HG03139 (cell line): ENCODE measurements around the gene AUTS2.

Experiments used
- ATAC-seq: cut with Tn5 transposase; IDR thresholded peaks from one replicate; pipeline ENCODE4 v1.9.1; 2021; ENCODE audit not compliant: unreplicated experiment

AUTS2 gene

DNA sequence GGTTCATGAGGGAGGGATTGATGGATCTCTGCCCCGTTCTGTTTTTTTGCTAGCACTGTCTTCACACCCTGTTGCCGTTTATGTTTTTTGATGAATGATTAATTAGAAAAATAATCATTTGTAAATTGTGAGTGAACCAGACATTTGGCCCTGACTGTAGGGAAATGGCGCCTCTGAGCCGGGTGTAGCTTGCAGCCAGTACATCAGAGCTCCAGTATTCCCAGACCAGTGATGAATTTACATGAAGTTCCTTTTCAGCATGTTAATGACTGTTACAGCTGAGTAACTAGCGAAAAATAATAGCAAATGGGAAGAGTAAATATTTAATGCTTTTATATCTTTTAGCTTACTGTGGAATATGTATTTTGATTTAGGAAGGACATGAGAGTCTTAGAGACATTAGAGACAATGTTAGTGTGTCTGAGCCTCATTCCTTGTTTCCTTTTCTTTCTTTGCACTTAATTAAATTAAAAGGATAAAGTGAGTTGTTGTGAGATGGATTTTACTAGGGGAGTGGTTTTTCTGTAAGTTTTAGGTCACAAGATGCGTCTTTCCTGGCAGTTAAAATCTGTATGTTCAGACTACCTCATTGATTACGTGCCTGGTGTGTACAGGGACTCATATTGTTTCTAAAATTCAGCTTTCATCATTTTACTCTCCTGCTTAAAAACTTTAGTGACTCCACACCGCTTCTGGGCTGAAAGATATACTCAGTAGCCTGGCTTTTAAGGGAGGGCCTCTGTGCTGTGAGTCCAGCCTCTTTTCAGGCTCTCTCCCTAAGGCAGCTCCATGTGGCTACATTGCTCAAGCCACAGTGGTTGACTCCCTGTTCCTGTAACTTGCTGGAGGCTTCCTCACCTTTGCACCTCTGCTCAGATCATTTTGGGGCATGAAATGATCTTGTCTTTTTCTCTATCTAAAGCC lies 86.4 kb downstream of the AUTS2 start:
- no peak for ATAC-seq

- ATAC-seq: no peak
Measured at GRCh38 chr7:69685293-69685631, 87.0 kb downstream of the AUTS2 start.

GRCh38 chr7:69686366-69686765 lies 88.1 kb downstream of the AUTS2 start:
- no peak for ATAC-seq

DNA sequence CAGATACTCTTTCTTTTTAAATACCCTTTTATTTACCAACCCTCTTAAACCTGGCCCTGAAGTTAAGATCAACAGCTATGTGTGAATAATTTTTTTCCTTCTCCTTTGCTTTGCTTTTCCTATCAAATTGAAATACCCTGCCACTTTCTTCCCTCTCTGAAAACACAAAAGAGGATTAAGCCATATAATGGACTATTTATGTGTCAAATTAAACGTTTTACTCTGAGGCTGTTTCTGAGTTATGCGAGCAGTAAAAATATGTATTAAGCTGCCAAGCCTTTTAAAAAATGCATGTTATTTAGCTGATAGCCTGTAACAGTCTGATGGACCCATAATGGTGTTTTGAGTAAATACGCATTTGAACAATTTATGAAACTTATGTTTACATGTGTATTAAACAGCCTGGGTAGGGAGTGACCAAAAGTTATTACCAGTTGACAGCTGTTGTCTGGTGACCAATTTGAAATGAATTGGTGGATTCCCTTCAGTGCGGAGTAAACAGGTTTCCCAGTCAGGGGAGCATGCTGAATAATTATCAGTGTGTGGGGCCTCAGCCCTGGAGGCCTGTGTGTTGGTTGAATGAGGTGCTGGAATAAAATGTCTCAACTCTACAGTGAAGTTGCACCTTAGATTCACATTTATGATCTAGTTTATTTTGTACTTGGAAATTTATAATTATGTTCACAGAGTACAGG lies 89.6 kb downstream of the AUTS2 start:
- no peak for ATAC-seq

GRCh38 chr7:69690329-69690728 lies 92.1 kb downstream of the AUTS2 start:
- no peak for ATAC-seq

DNA sequence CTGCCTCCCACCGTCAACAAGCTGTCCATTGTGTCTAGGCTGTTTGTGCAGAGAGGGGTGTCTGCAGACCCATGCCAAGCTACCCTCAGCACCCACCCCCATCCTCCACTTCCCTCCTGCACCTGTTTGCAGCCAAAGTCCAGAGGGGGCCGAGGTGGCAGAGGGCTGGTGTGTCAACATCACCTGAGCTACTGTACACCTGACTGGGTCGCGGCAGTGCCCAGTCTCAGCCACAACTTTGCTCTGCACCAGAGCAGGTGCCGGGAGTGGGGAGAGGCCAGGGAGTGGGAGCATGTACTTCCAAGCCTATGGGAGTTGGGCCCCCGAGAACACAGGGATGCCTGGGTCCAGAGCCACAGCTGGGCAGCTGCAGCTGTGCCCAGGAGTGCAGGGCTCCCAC lies 93.1 kb downstream of the AUTS2 start:
- ATAC-seq: no peak

DNA sequence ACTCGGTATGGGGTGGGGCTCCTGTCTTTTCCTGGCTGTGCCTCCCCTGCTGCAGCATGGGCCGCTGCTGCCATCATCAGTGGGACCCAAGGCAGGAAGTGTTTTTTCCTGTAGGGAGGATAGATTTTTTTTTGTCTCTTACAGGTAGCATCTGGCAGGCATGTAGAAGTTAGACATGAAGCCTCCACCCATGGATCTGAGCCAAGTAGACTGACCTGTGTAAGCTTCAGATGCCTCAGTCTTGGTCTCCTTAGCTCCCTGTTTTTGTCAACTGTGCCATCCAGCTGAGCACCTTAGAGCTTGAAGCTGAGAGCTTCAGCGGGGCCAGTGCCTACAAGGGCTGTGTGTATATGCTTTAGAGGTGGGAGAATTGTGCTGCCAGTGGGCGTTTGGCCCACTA lies 93.5 kb downstream of the AUTS2 start:
- ATAC-seq: no peak

DNA sequence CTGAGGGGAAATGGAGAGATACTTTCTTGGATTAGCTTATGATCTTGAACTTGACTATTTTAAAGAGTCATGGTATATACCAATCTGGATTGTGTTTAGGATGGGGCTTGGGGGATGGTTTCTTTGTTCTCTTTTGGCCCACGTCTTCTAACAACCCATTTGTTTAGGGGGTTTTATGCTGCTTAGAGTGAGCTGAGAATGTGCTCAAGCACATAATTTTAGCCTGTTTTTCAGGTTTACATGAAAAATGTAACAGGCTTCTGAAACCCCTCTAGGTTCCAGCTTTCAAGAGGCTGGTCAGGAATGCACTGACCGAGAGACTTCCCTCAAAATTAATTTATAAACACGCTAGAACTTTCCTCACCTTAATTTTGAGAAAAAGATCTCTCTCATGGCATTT lies 94.3 kb downstream of the AUTS2 start:
- no peak for ATAC-seq

- ATAC-seq: no peak
Measured at GRCh38 chr7:69693042-69693441, 94.8 kb downstream of the AUTS2 start.

- ATAC-seq: peak; percentile 78
Measured at GRCh38 chr7:69696054-69696591, 97.8 kb downstream of the AUTS2 start.

DNA sequence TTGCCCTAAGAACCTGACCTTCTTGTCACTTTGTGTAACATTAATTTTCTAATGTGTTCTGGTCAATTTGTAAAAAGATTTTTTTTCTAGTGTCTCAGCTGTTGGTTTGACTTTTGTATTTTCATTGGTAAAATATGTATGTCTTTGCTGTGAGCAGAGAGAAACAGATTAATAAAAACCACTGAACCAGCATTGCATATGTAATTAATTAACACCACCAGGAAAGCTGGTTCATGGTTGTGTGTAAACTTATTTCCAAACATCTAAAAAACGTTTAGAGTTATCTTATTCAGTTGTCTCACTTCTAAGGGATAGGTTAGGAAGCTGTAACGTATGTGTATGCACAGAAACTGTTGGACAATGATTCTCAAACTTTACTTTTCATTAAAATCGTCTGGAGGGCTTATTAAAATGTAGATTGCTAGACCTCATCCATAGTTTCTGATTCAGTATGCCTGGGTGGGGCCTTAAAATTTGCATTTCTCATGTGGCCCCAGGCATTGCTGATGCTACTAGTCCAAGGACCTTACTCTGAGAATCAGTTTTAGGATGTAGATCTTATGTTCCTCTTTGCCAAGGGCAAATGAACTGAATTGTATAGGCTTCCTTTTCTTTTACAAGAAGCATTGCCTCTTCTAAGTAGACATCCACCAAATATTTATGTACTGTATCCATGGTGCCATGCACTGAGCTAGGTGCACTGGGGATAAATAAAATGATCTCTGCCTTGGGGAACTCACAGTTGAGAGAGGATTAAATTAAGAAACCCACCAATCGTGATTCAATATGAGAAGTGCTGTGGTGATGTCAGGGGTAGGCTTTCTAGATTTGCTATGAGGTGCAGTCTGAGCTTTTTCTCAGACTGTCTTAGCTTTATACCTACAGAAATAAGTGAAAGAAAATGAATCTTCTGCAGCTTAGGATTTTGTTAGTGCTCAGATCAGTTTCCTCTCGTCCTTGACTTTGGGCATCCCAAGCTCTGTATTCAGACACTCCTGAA lies 98.7 kb downstream of the AUTS2 start:
- no peak for ATAC-seq

DNA sequence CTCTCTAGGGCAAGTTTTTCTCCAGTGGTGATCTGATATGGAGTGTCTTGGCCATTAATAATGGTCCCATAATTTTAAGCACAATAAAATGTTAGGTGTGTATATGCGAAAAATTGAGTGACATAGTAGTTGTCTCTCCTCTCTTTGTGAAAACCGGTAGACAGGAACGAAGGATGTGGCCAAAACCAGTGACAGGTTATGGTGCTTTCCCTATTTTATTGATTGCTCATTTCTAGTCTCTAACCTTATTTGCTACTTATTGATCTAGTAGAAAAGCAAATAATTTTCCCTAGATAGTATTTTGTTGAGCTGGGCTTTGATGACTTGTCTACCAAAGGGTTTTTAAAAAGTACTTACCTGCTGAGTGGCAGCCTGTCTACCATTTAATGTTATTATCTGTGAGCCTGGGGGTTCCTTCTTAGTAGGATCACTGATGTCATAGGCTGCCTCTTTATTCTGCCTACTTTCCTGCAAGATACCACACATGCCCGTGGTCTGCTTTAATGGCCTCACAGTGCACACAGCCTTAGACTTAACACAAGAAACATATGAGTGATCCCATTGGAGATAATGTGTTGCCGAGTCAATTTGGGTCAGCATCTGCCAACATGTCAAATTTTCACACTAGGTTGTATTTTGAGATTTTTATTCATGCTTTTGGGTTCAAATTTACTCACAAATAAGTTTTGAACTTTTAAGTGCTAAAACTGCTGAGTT lies 100.0 kb downstream of the AUTS2 start:
- no peak for ATAC-seq

DNA sequence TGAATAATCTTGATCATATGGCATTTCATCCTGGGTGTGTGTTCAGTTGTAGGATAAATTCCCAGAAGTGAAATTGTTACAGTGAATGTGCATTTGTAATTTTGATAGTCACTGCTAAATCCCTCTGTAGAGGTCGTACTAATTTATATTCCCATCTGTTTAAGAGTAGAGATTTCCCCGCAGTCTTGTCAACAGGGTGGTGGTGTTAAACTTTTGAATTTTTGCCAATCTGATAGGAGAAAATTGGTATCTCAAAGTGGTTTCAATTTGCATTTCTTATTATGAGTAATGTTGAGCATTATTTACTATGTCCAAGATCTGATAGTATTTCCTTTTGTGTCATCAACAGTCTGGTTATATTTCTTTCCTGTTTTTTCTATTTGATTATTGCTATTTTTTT lies 101.7 kb downstream of the AUTS2 start:
- no peak for ATAC-seq

GRCh38 chr7:69700331-69700730 lies 102.1 kb downstream of the AUTS2 start:
- ATAC-seq: no peak

DNA sequence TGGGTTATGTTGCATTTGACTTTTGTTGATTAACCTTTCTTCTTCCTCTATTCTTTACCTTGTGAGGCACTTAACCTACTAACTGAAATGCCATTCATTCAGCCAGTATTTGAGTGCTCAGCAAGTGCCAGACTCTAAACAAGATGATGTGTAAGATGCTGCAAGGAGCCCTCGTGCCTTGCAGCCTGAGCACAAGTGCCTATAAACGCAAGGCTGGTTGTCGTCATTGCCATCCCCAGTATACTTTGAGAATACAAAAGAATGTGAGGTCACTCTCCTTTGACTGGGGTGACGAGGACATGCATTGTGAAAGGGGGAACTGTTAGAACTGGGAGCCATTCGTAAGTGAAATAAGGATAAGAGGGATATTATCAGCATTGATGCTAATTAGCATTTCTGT lies 103.0 kb downstream of the AUTS2 start:
- no peak for ATAC-seq

DNA sequence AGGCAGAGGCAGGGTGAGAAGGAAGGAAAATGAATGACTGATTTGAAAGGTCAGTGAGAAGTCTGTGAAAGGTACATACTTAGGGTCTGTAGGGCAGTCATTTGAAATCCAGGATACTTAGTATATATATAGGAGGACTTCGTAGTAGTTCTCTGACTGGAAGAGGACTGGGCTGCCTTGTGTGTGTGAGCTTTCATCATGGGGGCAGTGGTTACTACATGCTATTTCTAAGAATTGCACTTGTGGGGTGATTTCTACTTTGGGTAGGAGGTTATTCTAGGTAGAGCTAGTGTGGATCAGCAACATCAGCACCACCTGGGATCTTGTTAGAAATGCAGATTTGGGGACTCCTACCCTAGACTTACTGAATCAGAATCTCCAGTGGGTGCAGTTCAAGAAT lies 104.1 kb downstream of the AUTS2 start:
- ATAC-seq: no peak

DNA sequence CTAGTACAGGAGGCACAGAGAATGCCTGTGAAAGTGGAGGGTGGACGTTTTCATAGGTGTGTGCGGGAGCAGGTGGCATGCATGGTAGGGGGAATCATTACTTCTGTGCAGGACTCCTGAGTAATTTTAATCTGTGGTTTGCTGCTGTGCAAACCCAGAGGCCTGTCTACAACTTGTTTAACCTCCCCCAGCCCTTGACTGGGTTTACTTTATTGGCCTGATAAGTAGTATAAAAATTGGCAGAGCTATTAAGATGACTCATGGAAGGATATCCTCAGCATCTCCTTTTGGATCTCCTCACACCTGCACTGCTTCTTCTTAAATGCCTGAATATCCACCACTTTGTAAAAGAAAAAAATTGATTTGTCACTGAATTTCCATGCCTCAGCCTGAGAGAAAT lies 104.8 kb downstream of the AUTS2 start:
- ATAC-seq: no peak

DNA sequence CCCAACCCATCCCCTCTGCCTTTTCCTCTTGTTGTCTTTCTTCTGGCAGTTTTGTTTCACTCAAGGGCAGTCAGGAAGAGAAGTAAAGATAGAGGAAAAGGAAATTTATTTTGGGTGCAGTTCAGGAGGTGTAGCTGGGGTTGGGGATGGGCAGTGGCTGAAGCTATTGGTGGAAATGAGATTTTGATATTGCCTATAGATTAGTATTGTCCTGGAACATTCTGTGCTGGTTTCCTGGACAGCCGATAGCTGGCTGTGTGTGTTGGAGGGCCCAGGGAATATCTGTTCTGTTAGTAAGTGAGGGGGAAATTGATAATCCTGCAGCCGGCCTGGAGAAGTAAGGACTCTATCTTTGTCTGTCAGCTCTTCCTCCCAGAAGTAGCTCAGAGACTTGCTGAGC lies 107.8 kb downstream of the AUTS2 start:
- no peak for ATAC-seq

DNA sequence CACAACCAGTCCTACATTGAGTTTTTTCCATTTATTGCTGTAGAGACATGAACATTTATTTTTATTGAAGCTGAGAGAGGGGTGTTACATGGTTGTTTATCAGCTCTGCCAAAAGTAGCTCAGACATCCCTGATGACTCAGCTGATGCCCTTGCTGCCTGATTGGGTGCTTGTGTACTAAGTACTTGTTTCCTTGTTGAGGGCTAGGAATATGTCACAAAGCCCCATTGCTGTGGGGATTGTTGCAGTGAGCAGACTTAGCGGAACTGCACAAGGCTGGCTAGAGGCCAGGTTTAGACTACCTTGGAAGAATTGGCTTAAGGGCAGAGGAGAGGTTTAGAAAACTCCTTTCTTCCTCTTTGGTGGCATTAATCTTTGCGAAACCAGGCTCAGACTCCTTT lies 110.6 kb downstream of the AUTS2 start:
- ATAC-seq: no peak

- no peak for ATAC-seq
Measured at GRCh38 chr7:69710768-69711438, 112.6 kb downstream of the AUTS2 start.
